Measurements from ENCODE around the gene MALRD1. TPM values are rescaled to one million over a fixed set of nuclear protein-coding genes. Genes with fewer than 3 reads are reported as not detected.
"Not testable (repeated sequence)": the region's sequence is repeated elsewhere in the genome, so short reads cannot be mapped to it uniquely, and the experiment has no call there.

The MALRD1 gene
- total RNA-seq, 5 donors from 2014 or later (not counting 1 experiment from before 2014, with no cell fraction given), result 0.32 TPM; not detected in 4

DNA sequence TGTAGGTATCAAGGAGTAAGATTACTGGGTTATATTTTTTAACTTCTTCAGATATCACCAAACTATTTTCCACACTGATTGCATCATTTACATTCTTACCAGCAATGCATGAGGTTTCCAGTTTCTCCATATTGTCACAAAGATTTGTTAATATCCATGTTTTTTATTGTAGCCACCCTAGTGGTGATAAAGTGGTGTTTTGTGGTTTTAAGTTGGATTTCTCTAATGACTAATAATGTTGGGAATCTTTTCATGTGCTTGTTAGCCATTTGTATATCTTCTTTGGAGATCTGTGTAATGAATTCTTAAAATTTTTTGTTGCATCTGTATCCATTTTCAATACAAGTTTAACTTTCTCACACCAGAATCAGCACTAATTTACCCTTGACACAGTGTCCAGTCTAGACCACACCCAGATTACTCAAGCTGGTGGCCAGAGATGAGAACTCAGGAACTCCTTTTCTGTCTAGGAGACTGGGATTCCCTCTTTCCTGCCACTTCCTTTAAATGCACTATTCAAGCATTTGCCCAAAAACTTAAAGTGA, 700.7 kb downstream of the MALRD1 start:
- Histone ChIP-seq H3K27ac (ENCODE audit: low read length) (no peak overlapping the region), H3K27me3 (replicated peaks in 1 of 2; ENCODE audit: control insufficient read depth in 2 of 2, extremely low read depth in 1 of 2, insufficient read depth in 2 of 2, low read length in 1 of 2) (no peaks in the 10 kb centered on the region), H3K4me3 (ENCODE audit: control insufficient read depth in 1 of 2, extremely low read depth in 1 of 2, low read length in 1 of 2) (no peak overlapping the region), H3K4me1 (ENCODE audit: control insufficient read depth in 1 of 2, extremely low read depth in 1 of 2, insufficient read depth in 2 of 2, low read length in 2 of 2) (no peaks in the 10 kb centered on the region), H3K36me3 (ENCODE audit: control insufficient read depth in 2 of 2, extremely low read depth in 1 of 2, insufficient read depth in 1 of 2, low read length in 1 of 2) (no peaks in the 10 kb centered on the region), H3K9me3 (no peaks in the 10 kb centered on the region)
- POLR2A ChIA-PET, result no interaction called here
- Mint-ChIP-seq H3K27me3 (no peaks in the 10 kb centered on the region), H3K4me3 (no peak overlapping the region), H3K9me3 (peaks cover 4 to 15% (median 8%) of the 10 kb centered on the region in 3 donors), H3K36me3 (no peaks in the 10 kb centered on the region), H3K27ac (no peak overlapping the region), H3K4me1 (no peaks in the 10 kb centered on the region)
- CTCF ChIA-PET, result no interaction called here
- ATAC-seq (replicated peaks in 1 of 4) (no peak), DNase-seq (no peak)

DNA sequence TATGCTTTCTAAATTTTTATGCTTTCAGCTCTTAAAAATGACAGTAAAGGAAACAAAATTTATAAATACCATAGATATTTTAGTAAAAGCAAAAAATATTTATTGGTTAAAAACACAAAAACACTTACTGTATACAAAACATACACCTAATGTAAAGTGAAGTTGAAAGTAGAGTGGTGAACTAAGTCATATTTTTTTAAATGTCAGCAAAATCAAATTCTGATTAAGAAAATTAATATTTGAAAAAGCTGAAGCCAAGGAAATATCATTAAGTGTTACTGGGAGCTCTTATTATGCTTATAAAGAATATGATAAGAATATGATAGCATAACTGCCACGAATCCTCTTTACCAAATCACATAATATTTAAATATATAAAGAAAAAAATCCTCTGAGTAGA, 702.4 kb downstream of the MALRD1 start:
- H3K4me1 Mint-ChIP-seq, result no peaks in the 10 kb centered on the region
- POLR2A ChIA-PET, result no interaction called here
- H3K4me3 Mint-ChIP-seq, result no peak overlapping the region
- no peaks in the 10 kb centered on the region for H3K36me3 ChIP-seq (ENCODE audit: control insufficient read depth in 2 of 2, extremely low read depth in 1 of 2, insufficient read depth in 1 of 2, low read length in 1 of 2)
- CTCF ChIA-PET, result no interaction called here
- H3K4me1 ChIP-seq (ENCODE audit: control insufficient read depth in 1 of 2, extremely low read depth in 1 of 2, insufficient read depth in 2 of 2, low read length in 2 of 2), result no peaks in the 10 kb centered on the region
- H3K27ac Mint-ChIP-seq, result no peak overlapping the region
- H3K4me3 ChIP-seq (ENCODE audit: control insufficient read depth in 1 of 2, extremely low read depth in 1 of 2, low read length in 1 of 2), result no peak overlapping the region
- no CpG with 5 or more reads among the region's 1 CpG for whole genome bisulfite sequencing (ENCODE audit: insufficient coverage)
- H3K27ac ChIP-seq (ENCODE audit: low read length), result no peak overlapping the region
- H3K27me3 ChIP-seq (replicated peaks in 1 of 2; ENCODE audit: control insufficient read depth in 2 of 2, extremely low read depth in 1 of 2, insufficient read depth in 2 of 2, low read length in 1 of 2), result no peaks in the 10 kb centered on the region
- ATAC-seq (replicated peaks in 1 of 4), result no peak
- no peak for DNase-seq
- H3K9me3 Mint-ChIP-seq, result peaks cover 2 to 12% (median 5%) of the 10 kb centered on the region in 3 donors
- H3K9me3 ChIP-seq, result no peaks in the 10 kb centered on the region
- no peaks in the 10 kb centered on the region for H3K36me3 Mint-ChIP-seq
- H3K27me3 Mint-ChIP-seq, result no peaks in the 10 kb centered on the region

DNA sequence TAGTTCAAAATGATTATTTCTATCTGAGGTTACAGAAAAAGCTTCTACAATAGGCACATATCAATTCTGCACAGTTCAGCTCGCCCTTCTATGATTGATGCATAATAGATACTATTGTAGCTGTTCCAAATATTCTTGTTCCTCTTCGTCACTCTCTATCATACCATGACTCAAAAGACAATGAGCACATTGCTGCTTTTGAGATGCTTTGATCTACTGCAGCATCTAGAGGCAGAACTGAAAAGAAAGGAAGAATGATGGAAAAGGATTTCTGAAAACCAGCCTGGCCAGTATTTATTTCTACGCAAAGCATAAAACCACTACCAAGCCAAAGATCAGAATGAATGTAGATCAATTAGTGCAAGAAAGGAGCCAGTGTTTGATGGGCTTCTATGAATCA, 708.3 kb downstream of the MALRD1 start:
- DNase-seq (no peak), ATAC-seq (replicated peaks in 1 of 4) (no peak)
- H3K4me3 Mint-ChIP-seq, result no peak overlapping the region
- whole genome bisulfite sequencing (ENCODE audit: insufficient coverage), result no CpG with 5 or more reads among the region's 3 CpGs
- POLR2A ChIA-PET, result no interaction called here
- no peaks in the 10 kb centered on the region for H3K27me3 ChIP-seq (replicated peaks in 1 of 2; ENCODE audit: control insufficient read depth in 2 of 2, extremely low read depth in 1 of 2, insufficient read depth in 2 of 2, low read length in 1 of 2)
- H3K27ac ChIP-seq (ENCODE audit: low read length), result no peak overlapping the region
- H3K36me3 ChIP-seq (ENCODE audit: control insufficient read depth in 2 of 2, extremely low read depth in 1 of 2, insufficient read depth in 1 of 2, low read length in 1 of 2), result no peaks in the 10 kb centered on the region
- no peaks in the 10 kb centered on the region for H3K27me3 Mint-ChIP-seq
- H3K9me3 Mint-ChIP-seq, result peaks cover 0 to 5% (median 5%) of the 10 kb centered on the region in 3 donors
- CTCF ChIA-PET, result no interaction called here
- no peak overlapping the region for H3K27ac Mint-ChIP-seq
- H3K36me3 Mint-ChIP-seq, result no peaks in the 10 kb centered on the region
- H3K4me1 Mint-ChIP-seq, result no peaks in the 10 kb centered on the region
- H3K4me1 ChIP-seq (ENCODE audit: control insufficient read depth in 1 of 2, extremely low read depth in 1 of 2, insufficient read depth in 2 of 2, low read length in 2 of 2), result no peaks in the 10 kb centered on the region
- no peak overlapping the region for H3K4me3 ChIP-seq (ENCODE audit: control insufficient read depth in 1 of 2, extremely low read depth in 1 of 2, low read length in 1 of 2)
- H3K9me3 ChIP-seq, result no peaks in the 10 kb centered on the region

DNA sequence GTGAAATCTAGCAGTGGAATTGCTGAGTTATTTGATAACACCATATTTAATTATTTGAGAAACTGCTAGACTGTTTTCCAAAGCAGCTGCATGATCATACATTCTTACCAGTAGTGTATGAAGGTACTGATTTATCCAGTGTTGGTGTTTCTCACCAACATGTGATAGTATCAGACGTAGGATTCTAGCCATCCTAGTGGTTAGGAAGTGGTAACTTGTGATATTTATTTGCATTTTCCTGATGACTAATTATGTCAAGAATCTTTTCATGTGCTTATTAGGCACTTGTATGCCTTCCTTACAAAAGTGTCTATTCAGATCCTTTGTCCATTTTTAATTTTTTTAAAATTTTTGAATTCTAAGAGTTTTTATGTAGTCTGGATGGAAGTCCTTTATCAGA, 713.4 kb downstream of the MALRD1 start:
- DNase-seq (no peak), ATAC-seq (replicated peaks in 1 of 4) (no peak)
- CTCF ChIA-PET, result no interaction called here
- H3K4me1 ChIP-seq (ENCODE audit: control insufficient read depth in 1 of 2, extremely low read depth in 1 of 2, insufficient read depth in 2 of 2, low read length in 2 of 2), result no peaks in the 10 kb centered on the region
- H3K27ac ChIP-seq (ENCODE audit: low read length), result no peak overlapping the region
- no peaks in the 10 kb centered on the region for H3K9me3 ChIP-seq
- no peak overlapping the region for H3K4me3 ChIP-seq (ENCODE audit: control insufficient read depth in 1 of 2, extremely low read depth in 1 of 2, low read length in 1 of 2)
- no peaks in the 10 kb centered on the region for H3K4me1 Mint-ChIP-seq
- H3K27ac Mint-ChIP-seq, result no peak overlapping the region
- no CpG with 5 or more reads among the region's 1 CpG for WGBS (ENCODE audit: insufficient coverage)
- no peaks in the 10 kb centered on the region for H3K36me3 Mint-ChIP-seq
- POLR2A ChIA-PET, result no interaction called here
- H3K36me3 ChIP-seq (ENCODE audit: control insufficient read depth in 2 of 2, extremely low read depth in 1 of 2, insufficient read depth in 1 of 2, low read length in 1 of 2), result no peaks in the 10 kb centered on the region
- no peaks in the 10 kb centered on the region for H3K27me3 ChIP-seq (replicated peaks in 1 of 2; ENCODE audit: control insufficient read depth in 2 of 2, extremely low read depth in 1 of 2, insufficient read depth in 2 of 2, low read length in 1 of 2)
- H3K27me3 Mint-ChIP-seq, result no peaks in the 10 kb centered on the region
- H3K9me3 Mint-ChIP-seq, result peaks cover 0 to 12% (median 2%) of the 10 kb centered on the region in 3 donors
- H3K4me3 Mint-ChIP-seq, result no peak overlapping the region

DNA sequence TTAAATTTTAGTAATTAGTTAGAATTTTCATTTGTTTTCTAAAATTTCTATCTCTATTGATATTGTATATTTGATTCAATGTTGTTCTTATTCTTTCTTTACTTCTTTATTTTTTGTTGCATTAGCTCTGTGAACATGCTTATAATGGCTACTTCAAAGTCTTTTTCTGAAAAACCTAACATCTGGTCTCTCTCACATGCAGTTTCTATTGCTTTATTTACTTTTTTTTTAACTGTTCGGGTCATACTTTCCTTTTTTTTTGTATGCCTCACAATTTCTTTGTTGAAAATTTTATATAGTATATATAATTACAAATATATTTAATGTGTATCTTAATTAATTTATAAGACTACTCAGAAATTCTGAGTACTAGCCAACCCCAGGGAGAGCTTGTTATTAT, 715.5 kb downstream of the MALRD1 start:
- Mint-ChIP-seq H3K27ac (no peak overlapping the region), H3K4me3 (no peak overlapping the region), H3K9me3 (peaks cover 2 to 17% (median 4%) of the 10 kb centered on the region in 3 donors), H3K36me3 (no peaks in the 10 kb centered on the region), H3K4me1 (no peaks in the 10 kb centered on the region), H3K27me3 (no peaks in the 10 kb centered on the region)
- Histone ChIP-seq H3K9me3 (no peaks in the 10 kb centered on the region), H3K27ac (ENCODE audit: low read length) (no peak overlapping the region), H3K27me3 (replicated peaks in 1 of 2; ENCODE audit: control insufficient read depth in 2 of 2, extremely low read depth in 1 of 2, insufficient read depth in 2 of 2, low read length in 1 of 2) (no peaks in the 10 kb centered on the region), H3K4me1 (ENCODE audit: control insufficient read depth in 1 of 2, extremely low read depth in 1 of 2, insufficient read depth in 2 of 2, low read length in 2 of 2) (no peaks in the 10 kb centered on the region), H3K4me3 (ENCODE audit: control insufficient read depth in 1 of 2, extremely low read depth in 1 of 2, low read length in 1 of 2) (no peak overlapping the region), H3K36me3 (ENCODE audit: control insufficient read depth in 2 of 2, extremely low read depth in 1 of 2, insufficient read depth in 1 of 2, low read length in 1 of 2) (no peaks in the 10 kb centered on the region)
- ATAC-seq (replicated peaks in 1 of 4) (no peak), DNase-seq (no peak)
- POLR2A ChIA-PET, result no interaction called here
- CTCF ChIA-PET, result no interaction called here
- no CpG with 5 or more reads among the region's 1 CpG for WGBS (ENCODE audit: insufficient coverage)

DNA sequence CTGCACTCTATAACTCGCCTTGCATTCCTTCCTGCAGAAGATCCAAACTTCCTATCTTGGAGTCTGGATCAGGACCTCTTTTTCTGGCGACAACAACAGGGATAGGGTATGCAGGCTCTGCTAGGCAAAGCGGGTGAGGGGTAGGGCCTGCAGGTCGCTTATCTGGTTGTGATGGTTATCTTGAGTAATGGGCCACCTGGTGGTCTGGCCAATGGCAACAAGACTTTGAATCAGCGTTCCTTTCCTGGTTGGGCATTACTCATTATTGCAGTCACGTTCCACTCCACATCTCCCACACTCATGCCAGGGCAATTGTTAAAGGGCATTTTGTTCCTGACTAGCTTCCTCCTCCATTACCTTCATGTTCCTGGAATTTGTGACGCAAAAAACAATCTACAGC, 719.3 kb downstream of the MALRD1 start:
- no peak overlapping the region for H3K4me3 Mint-ChIP-seq
- Histone ChIP-seq H3K9me3 (no peaks in the 10 kb centered on the region), H3K27me3 (replicated peaks in 1 of 2; ENCODE audit: control insufficient read depth in 2 of 2, extremely low read depth in 1 of 2, insufficient read depth in 2 of 2, low read length in 1 of 2) (no peaks in the 10 kb centered on the region), H3K27ac (ENCODE audit: low read length) (no peak overlapping the region), H3K36me3 (ENCODE audit: control insufficient read depth in 2 of 2, extremely low read depth in 1 of 2, insufficient read depth in 1 of 2, low read length in 1 of 2) (no peaks in the 10 kb centered on the region), H3K4me1 (ENCODE audit: control insufficient read depth in 1 of 2, extremely low read depth in 1 of 2, insufficient read depth in 2 of 2, low read length in 2 of 2) (no peaks in the 10 kb centered on the region), H3K4me3 (ENCODE audit: control insufficient read depth in 1 of 2, extremely low read depth in 1 of 2, low read length in 1 of 2) (no peak overlapping the region)
- H3K27ac Mint-ChIP-seq, result no peak overlapping the region
- H3K36me3 Mint-ChIP-seq, result no peaks in the 10 kb centered on the region
- H3K4me1 Mint-ChIP-seq, result no peaks in the 10 kb centered on the region
- WGBS (ENCODE audit: insufficient coverage), result no CpG with 5 or more reads among the region's 7 CpGs
- CTCF ChIA-PET, result no interaction called here
- H3K27me3 Mint-ChIP-seq, result no peaks in the 10 kb centered on the region
- no peak for DNase-seq
- no peak for ATAC-seq (replicated peaks in 1 of 4)
- POLR2A ChIA-PET, result no interaction called here
- H3K9me3 Mint-ChIP-seq, result peaks cover 4 to 14% (median 5%) of the 10 kb centered on the region in 3 donors

DNA sequence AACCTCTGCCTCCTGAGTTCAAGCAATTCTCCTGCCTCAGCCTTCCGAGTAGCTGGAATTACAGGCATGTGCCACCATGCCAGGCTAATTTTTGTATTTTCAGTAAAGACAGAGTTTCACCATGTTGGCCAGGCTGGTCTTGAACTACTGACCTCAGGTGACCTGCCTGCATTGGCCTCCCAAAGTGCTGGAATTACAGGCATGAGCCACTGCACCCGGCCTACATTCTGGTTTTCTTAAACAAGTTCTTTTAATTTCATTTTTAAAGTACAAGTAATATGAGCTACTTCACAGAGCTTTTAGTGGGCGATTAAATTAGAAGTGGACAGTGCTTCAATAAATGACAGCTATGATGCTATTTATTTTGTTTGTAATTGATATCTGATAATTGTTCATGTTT, 721.2 kb downstream of the MALRD1 start:
- H3K4me3 Mint-ChIP-seq; H3K36me3 Mint-ChIP-seq; H3K4me1 Mint-ChIP-seq; H3K4me1 ChIP-seq (ENCODE audit: control insufficient read depth in 1 of 2, extremely low read depth in 1 of 2, insufficient read depth in 2 of 2, low read length in 2 of 2); H3K27ac ChIP-seq (ENCODE audit: low read length); CTCF ChIA-PET; H3K9me3 Mint-ChIP-seq; H3K9me3 ChIP-seq; POLR2A ChIA-PET; H3K27me3 ChIP-seq (replicated peaks in 1 of 2; ENCODE audit: control insufficient read depth in 2 of 2, extremely low read depth in 1 of 2, insufficient read depth in 2 of 2, low read length in 1 of 2); DNase-seq; H3K27ac Mint-ChIP-seq; ATAC-seq (replicated peaks in 1 of 4); H3K27me3 Mint-ChIP-seq; H3K36me3 ChIP-seq (ENCODE audit: control insufficient read depth in 2 of 2, extremely low read depth in 1 of 2, insufficient read depth in 1 of 2, low read length in 1 of 2); H3K4me3 ChIP-seq (ENCODE audit: control insufficient read depth in 1 of 2, extremely low read depth in 1 of 2, low read length in 1 of 2): not testable (repeated sequence)
- 67% methylated on average over 1 of the region's 3 CpGs for WGBS (ENCODE audit: insufficient coverage)
